GM23338 (cell line): ENCODE results near the gene POLD3. TPM values are rescaled to one million over a fixed set of nuclear protein-coding genes. Genes with fewer than 3 reads are reported as not detected.

Source experiments
- ATAC-seq: fragments of 200-7000 bp; cut with Tn5 transposase; 3 replicates; pipeline ENCODE4 v1.9.1; 2020
- DNase-seq: peaks from one replicate; pipeline ENCODE4 v3.0.0-alpha.2; 2015; ENCODE audit warnings: low spot score
- H2AFZ ChIP-seq: fragments of 200-600 bp; sonication (generic); 2 replicates; pipeline ENCODE4 v1.8.0; 2016; ENCODE audit warnings: antibody characterized with exemption, mild to moderate bottlenecking, moderate library complexity
- H3F3A ChIP-seq: fragments of 200-600 bp; sonication (generic); replicated peaks from 2 replicates; pipeline ENCODE4 v1.8.0; 2017; ENCODE audit warnings: antibody characterized with exemption, mixed run types, low read depth
- H3K27ac ChIP-seq: fragments of 200-600 bp; sonication (generic); 2 replicates; pipeline ENCODE4 v1.6.1; 2016; ENCODE audit warnings: low read depth
- H3K27me3 ChIP-seq: fragments of 200-600 bp; sonication (generic); 2 replicates; pipeline ENCODE4 v1.8.0; 2016; ENCODE audit warnings: mild to moderate bottlenecking, mixed run types, moderate library complexity; ENCODE audit not compliant: insufficient read depth
- H3K36me3 ChIP-seq: fragments of 200-600 bp; sonication (generic); 2 replicates; pipeline ENCODE4 v1.8.0; 2016; ENCODE audit warnings: mild to moderate bottlenecking; ENCODE audit not compliant: insufficient read depth
- H3K4me1 ChIP-seq: fragments of 200-600 bp; sonication (generic); 2 replicates; pipeline ENCODE4 v1.8.0; 2016; ENCODE audit warnings: mild to moderate bottlenecking, moderate library complexity; ENCODE audit not compliant: insufficient read depth
- H3K4me2 ChIP-seq: fragments of 200-600 bp; sonication (generic); 2 replicates; pipeline ENCODE4 v1.7.1; 2017; ENCODE audit warnings: mixed run types
- H3K4me3 ChIP-seq: fragments of 200-600 bp; sonication (generic); 2 replicates; pipeline ENCODE4 v1.6.1; 2016; ENCODE audit warnings: mixed run types
- H3K79me2 ChIP-seq: fragments of 200-600 bp; sonication (generic); replicated peaks from 2 replicates; pipeline ENCODE4 v1.8.0; 2017; ENCODE audit warnings: mild to moderate bottlenecking; ENCODE audit not compliant: insufficient read depth
- H3K9me2 ChIP-seq: fragments of 200-600 bp; sonication (generic); 2 replicates; pipeline ENCODE4 v1.8.0; 2017; ENCODE audit not compliant: insufficient read depth
- H4K20me1 ChIP-seq: fragments of 200-600 bp; sonication (generic); replicated peaks from 2 replicates; pipeline ENCODE4 v1.8.0; 2017; ENCODE audit warnings: mild to moderate bottlenecking; ENCODE audit not compliant: insufficient read depth
- H3K27ac Mint-ChIP-seq: 2 replicates; pipeline ENCODE4 v1.8.0; 2020; ENCODE audit warnings: inconsistent platforms, mild to moderate bottlenecking, moderate library complexity, mixed read lengths
- H3K27me3 Mint-ChIP-seq: 3 replicates; pipeline ENCODE4 v1.8.0; 2022; ENCODE audit warnings: low read depth, mild to moderate bottlenecking, moderate library complexity, mixed read lengths, inconsistent platforms; ENCODE audit not compliant: insufficient read depth, poor library complexity
- H3K36me3 Mint-ChIP-seq: 3 replicates; pipeline ENCODE4 v1.8.0; 2021; ENCODE audit warnings: low read depth, mild to moderate bottlenecking, inconsistent platforms, moderate library complexity, mixed read lengths
- H3K4me1 Mint-ChIP-seq: 3 replicates; pipeline ENCODE4 v1.8.0; 2020; ENCODE audit warnings: mild to moderate bottlenecking, inconsistent platforms, mixed read lengths
- H3K4me3 Mint-ChIP-seq: 3 replicates; pipeline ENCODE4 v1.8.0; 2021; ENCODE audit warnings: moderate library complexity, mild to moderate bottlenecking, inconsistent platforms, mixed read lengths
- H3K9me3 Mint-ChIP-seq: 3 replicates; pipeline ENCODE4 v1.8.0; 2020; ENCODE audit warnings: moderate library complexity, mild to moderate bottlenecking, inconsistent platforms, mixed read lengths
- CREB1 ChIP-seq: fragments of 250-450 bp; sonication (Bioruptor Pico); IDR thresholded peaks from 2 replicates; pipeline ENCODE4 v1.5.0; 2020; ENCODE audit warnings: low read depth, mild to moderate bottlenecking, moderate library complexity
- CTCF ChIP-seq, 2 experiments: fragments of 200-600 bp in 1 of 2; sonication (generic) in 1 of 2; conservative IDR thresholded peaks; 2 replicates each; pipeline versions ENCODE4 v1.5.1 to v1.6.1; 2016 to 2017; ENCODE audit warnings: antibody characterized with exemption in 2 of 2, low read depth in 2 of 2, mild to moderate bottlenecking in 2 of 2, moderate library complexity in 1 of 2
- EZH2 ChIP-seq: fragments of 200-600 bp; sonication (generic); IDR thresholded peaks from one replicate; pipeline ENCODE4 v1.8.0; 2017; ENCODE audit warnings: antibody characterized with exemption, mild to moderate bottlenecking, low read depth; ENCODE audit not compliant: unreplicated experiment
- EZH2phosphoT487 ChIP-seq: fragments of 200-600 bp; sonication (generic); IDR thresholded peaks from one replicate; pipeline ENCODE4 v1.8.1; 2018; ENCODE audit warnings: antibody characterized with exemption; ENCODE audit not compliant: unreplicated experiment
- JUNB ChIP-seq: IDR thresholded peaks from one replicate; pipeline ENCODE4 v1.6.1; 2016; ENCODE audit warnings: antibody characterized with exemption; ENCODE audit not compliant: unreplicated experiment
- NANOG ChIP-seq: IDR thresholded peaks from 2 replicates; pipeline ENCODE4 v1.6.1; 2016; ENCODE audit warnings: antibody characterized with exemption, borderline replicate concordance
- POLR2AphosphoS5 ChIP-seq: IDR thresholded peaks from 2 replicates; pipeline ENCODE4 v1.6.1; 2016; ENCODE audit warnings: antibody characterized with exemption, low read depth
- STAT1 ChIP-seq: IDR thresholded peaks from one replicate; pipeline ENCODE4 v1.6.1; 2016; ENCODE audit warnings: antibody characterized with exemption; ENCODE audit not compliant: unreplicated experiment
- ZNF114 ChIP-seq: fragments of 250-450 bp; sonication (Bioruptor Pico); IDR thresholded peaks from 2 replicates; pipeline ENCODE4 v1.5.0; 2020; ENCODE audit warnings: mild to moderate bottlenecking, moderate library complexity
- ZNF331 ChIP-seq: fragments of 250-450 bp; sonication (Bioruptor Pico); IDR thresholded peaks from 2 replicates; pipeline ENCODE4 v1.5.0; 2020; ENCODE audit warnings: low read depth, mild to moderate bottlenecking, moderate library complexity
- polyA plus RNA-seq: library from polyadenylated mRNA; unstranded; fragments of >200 nt; fragmentation: Nextera tagmentation; extraction: Ambion mirVana; gene quantifications from 2 replicates; pipeline ENCODE4 v1.2.1, GENCODE V29; 2016
- total RNA-seq: library from RNA; depleted of rRNA; stranded (reverse); fragments of >200 nt; shearing (Covaris generic); gene quantifications from 2 replicates; pipeline ENCODE4 v1.2.3, GENCODE V29; 2014
- TF ChIP-seq, protein P1 (sequence below): IDR thresholded peaks from one replicate; pipeline ENCODE4 v1.6.1; 2018; ENCODE audit warnings: antibody characterized with exemption; ENCODE audit not compliant: unreplicated experiment
- TF ChIP-seq, protein P2 (sequence below): fragments of 250-450 bp; sonication (Bioruptor Pico); IDR thresholded peaks from 2 replicates; pipeline ENCODE4 v1.5.0; 2020; ENCODE audit warnings: mild to moderate bottlenecking, moderate library complexity
- TF ChIP-seq, protein P3 (sequence below): IDR thresholded peaks from 2 replicates; pipeline ENCODE4 v1.6.1; 2016; ENCODE audit warnings: antibody characterized with exemption

POLD3 gene
- total and polyA plus RNA-seq, 2 experiments from 2014 or later: 21.9 to 50.1 TPM

DNA sequence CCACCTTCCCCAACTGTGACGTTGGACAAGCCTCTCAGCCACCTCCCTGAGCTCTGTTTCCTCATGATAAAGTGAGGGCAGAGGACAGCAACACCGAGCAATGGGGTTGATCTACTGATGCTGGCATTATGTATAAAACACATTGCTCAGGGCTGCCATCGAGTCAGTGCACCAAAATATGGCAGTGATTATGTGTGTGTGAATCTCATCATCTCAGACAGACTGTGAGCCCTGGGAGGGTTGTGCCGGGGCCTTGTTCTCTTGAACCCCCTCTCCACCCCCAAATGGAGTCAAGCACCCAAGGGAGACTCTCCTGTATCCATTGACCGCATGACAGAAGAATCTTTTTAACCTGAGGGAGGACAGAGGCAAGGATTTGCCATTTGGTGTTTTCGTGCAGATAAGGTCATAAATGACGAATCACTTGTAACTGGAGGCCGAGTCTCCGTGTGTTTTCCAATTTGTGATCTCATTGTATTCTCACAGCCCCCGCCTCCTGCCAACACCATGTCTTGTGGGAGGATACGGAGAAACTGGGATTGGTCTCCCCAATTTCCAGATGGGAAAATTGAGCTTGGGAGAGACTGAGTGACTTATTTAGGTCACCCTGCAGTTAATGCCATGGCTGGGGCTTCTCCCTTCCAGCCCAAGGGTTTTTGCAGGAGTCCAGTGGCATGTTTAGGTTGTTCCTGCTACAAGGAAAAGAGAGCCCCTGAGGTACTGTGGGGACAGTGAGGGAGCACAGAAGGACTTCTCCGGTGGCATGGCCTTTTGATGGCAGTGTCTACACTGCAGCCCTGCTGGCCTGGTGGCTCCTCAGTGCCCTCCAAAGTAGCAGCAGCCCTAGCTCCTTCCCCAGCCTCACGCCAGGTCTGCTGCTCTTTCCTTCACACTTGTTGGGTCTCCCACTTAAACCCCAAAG, 86.5 kb downstream of the POLD3 start:
- TF ChIP-seq JUNB (no peak), CTCF (conservative IDR thresholded peaks at IDR 0.05; ENCODE audit: low read depth in 2 of 2) (no peak), ZNF114 (CRISPR knock-in tag) (no peak), CREB1 (no peak), NANOG (no peak), EZH2 (no peak), ZNF331 (CRISPR knock-in tag) (no peak), EZH2phosphoT487 (no peak), STAT1 (no peak), POLR2AphosphoS5 (no peak)
- TF ChIP-seq, protein P1, sequence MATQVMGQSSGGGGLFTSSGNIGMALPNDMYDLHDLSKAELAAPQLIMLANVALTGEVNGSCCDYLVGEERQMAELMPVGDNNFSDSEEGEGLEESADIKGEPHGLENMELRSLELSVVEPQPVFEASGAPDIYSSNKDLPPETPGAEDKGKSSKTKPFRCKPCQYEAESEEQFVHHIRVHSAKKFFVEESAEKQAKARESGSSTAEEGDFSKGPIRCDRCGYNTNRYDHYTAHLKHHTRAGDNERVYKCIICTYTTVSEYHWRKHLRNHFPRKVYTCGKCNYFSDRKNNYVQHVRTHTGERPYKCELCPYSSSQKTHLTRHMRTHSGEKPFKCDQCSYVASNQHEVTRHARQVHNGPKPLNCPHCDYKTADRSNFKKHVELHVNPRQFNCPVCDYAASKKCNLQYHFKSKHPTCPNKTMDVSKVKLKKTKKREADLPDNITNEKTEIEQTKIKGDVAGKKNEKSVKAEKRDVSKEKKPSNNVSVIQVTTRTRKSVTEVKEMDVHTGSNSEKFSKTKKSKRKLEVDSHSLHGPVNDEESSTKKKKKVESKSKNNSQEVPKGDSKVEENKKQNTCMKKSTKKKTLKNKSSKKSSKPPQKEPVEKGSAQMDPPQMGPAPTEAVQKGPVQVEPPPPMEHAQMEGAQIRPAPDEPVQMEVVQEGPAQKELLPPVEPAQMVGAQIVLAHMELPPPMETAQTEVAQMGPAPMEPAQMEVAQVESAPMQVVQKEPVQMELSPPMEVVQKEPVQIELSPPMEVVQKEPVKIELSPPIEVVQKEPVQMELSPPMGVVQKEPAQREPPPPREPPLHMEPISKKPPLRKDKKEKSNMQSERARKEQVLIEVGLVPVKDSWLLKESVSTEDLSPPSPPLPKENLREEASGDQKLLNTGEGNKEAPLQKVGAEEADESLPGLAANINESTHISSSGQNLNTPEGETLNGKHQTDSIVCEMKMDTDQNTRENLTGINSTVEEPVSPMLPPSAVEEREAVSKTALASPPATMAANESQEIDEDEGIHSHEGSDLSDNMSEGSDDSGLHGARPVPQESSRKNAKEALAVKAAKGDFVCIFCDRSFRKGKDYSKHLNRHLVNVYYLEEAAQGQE: no peak
- TF ChIP-seq, protein P2, sequence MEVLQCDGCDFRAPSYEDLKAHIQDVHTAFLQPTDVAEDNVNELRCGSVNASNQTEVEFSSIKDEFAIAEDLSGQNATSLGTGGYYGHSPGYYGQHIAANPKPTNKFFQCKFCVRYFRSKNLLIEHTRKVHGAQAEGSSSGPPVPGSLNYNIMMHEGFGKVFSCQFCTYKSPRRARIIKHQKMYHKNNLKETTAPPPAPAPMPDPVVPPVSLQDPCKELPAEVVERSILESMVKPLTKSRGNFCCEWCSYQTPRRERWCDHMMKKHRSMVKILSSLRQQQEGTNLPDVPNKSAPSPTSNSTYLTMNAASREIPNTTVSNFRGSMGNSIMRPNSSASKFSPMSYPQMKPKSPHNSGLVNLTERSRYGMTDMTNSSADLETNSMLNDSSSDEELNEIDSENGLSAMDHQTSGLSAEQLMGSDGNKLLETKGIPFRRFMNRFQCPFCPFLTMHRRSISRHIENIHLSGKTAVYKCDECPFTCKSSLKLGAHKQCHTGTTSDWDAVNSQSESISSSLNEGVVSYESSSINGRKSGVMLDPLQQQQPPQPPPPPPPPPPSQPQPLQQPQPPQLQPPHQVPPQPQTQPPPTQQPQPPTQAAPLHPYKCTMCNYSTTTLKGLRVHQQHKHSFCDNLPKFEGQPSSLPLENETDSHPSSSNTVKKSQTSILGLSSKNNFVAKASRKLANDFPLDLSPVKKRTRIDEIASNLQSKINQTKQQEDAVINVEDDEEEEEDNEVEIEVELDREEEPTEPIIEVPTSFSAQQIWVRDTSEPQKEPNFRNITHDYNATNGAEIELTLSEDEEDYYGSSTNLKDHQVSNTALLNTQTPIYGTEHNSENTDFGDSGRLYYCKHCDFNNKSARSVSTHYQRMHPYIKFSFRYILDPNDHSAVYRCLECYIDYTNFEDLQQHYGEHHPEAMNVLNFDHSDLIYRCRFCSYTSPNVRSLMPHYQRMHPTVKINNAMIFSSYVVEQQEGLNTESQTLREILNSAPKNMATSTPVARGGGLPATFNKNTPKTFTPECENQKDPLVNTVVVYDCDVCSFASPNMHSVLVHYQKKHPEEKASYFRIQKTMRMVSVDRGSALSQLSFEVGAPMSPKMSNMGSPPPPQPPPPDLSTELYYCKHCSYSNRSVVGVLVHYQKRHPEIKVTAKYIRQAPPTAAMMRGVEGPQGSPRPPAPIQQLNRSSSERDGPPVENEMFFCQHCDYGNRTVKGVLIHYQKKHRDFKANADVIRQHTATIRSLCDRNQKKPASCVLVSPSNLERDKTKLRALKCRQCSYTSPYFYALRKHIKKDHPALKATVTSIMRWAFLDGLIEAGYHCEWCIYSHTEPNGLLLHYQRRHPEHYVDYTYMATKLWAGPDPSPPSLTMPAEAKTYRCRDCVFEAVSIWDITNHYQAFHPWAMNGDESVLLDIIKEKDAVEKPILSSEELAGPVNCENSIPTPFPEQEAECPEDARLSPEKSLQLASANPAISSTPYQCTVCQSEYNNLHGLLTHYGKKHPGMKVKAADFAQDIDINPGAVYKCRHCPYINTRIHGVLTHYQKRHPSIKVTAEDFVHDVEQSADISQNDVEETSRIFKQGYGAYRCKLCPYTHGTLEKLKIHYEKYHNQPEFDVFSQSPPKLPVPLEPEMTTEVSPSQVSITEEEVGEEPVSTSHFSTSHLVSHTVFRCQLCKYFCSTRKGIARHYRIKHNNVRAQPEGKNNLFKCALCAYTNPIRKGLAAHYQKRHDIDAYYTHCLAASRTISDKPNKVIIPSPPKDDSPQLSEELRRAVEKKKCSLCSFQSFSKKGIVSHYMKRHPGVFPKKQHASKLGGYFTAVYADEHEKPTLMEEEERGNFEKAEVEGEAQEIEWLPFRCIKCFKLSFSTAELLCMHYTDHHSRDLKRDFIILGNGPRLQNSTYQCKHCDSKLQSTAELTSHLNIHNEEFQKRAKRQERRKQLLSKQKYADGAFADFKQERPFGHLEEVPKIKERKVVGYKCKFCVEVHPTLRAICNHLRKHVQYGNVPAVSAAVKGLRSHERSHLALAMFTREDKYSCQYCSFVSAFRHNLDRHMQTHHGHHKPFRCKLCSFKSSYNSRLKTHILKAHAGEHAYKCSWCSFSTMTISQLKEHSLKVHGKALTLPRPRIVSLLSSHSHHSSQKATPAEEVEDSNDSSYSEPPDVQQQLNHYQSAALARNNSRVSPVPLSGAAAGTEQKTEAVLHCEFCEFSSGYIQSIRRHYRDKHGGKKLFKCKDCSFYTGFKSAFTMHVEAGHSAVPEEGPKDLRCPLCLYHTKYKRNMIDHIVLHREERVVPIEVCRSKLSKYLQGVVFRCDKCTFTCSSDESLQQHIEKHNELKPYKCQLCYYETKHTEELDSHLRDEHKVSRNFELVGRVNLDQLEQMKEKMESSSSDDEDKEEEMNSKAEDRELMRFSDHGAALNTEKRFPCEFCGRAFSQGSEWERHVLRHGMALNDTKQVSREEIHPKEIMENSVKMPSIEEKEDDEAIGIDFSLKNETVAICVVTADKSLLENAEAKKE (CRISPR knock-in tag): no peak
- TF ChIP-seq, protein P3, sequence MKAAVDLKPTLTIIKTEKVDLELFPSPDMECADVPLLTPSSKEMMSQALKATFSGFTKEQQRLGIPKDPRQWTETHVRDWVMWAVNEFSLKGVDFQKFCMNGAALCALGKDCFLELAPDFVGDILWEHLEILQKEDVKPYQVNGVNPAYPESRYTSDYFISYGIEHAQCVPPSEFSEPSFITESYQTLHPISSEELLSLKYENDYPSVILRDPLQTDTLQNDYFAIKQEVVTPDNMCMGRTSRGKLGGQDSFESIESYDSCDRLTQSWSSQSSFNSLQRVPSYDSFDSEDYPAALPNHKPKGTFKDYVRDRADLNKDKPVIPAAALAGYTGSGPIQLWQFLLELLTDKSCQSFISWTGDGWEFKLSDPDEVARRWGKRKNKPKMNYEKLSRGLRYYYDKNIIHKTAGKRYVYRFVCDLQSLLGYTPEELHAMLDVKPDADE: no peak
- Histone ChIP-seq H4K20me1 (no peaks in the 10 kb centered on the region), H3K4me1 (no peaks in the 10 kb centered on the region), H2AFZ (no peak overlapping the region), H3K4me2 (no peak overlapping the region), H3K4me3 (no peak overlapping the region), H3F3A (no peaks in the 10 kb centered on the region), H3K36me3 (no peaks in the 10 kb centered on the region), H3K9me2 (no peaks in the 10 kb centered on the region), H3K79me2 (no peaks in the 10 kb centered on the region), H3K27me3 (peaks cover 9% of the 10 kb centered on the region), H3K27ac (no peak overlapping the region)
- H3K36me3 Mint-ChIP-seq: peaks cover 4% of the 10 kb centered on the region; the same call in 2 of the 3 replicates
- no peak overlapping the region for H3K27ac Mint-ChIP-seq
- peaks cover 6% of the 10 kb centered on the region for H3K27me3 Mint-ChIP-seq
- ATAC-seq: no peak
- H3K4me3 Mint-ChIP-seq: no peak overlapping the region
- H3K4me1 Mint-ChIP-seq: peaks cover 2% of the 10 kb centered on the region; the same call in 2 of the 3 replicates
- DNase-seq: no peak
- H3K9me3 Mint-ChIP-seq: peaks cover under 1% of the 10 kb centered on the region; the same call in 1 of the 3 replicates
